K562 (cell line): Measurements from ENCODE around the gene RHBDD1. TPM values are rescaled to one million over a fixed set of nuclear protein-coding genes. Genes with fewer than 3 reads are reported as not detected.

ENCODE experiments used
- E2F4 ChIP-seq: sonication (generic); formaldehyde crosslinking; IDR thresholded peaks from 2 replicates; pipeline ENCODE4 v1.8.0; 2022; ENCODE audit warnings: mild to moderate bottlenecking, low read depth, missing genetic modification reagents
- GTF2A2 ChIP-seq: IDR thresholded peaks from 2 replicates; pipeline ENCODE4 v1.6.1; 2016; ENCODE audit warnings: mild to moderate bottlenecking, missing genetic modification characterization, missing compliant biosample characterization
- SIN3A ChIP-seq, 2 experiments: fragments of 150-350 bp in 1 of 2; IDR thresholded peaks; 2 replicates each; pipeline ENCODE4 v1.6.1; 2011 to 2016; ENCODE audit warnings: borderline replicate concordance in 2 of 2, low read depth in 2 of 2, low read length in 2 of 2, mild to moderate bottlenecking in 2 of 2, moderate library complexity in 2 of 2; ENCODE audit not compliant: control insufficient read depth in 1 of 2
- WHSC1 ChIP-seq: IDR thresholded peaks from one replicate; pipeline ENCODE4 v1.6.1; 2012; ENCODE audit warnings: low read length, control low read depth, inconsistent platforms
- ZNF280A ChIP-seq: fragments of 450-650 bp; IDR thresholded peaks from 2 replicates; pipeline ENCODE4 v1.6.1; 2018; ENCODE audit warnings: mild to moderate bottlenecking, low read depth; ENCODE audit not compliant: partially characterized antibody
- polyA plus RNA-seq, 8 experiments: library from polyadenylated mRNA; depleted of rRNA in 4 of 8; stranded (reverse) in 5 of 8; unstranded in 3 of 8; fragments of >200 nt; fragmentation: Nextera tagmentation in 2 of 8; fragmentation: Illumina TruSeq in 1 of 8; extraction: Ambion mirVana in 2 of 8; extraction: Trizol in 1 of 8; gene quantifications; 2 replicates each; pipeline versions ENCODE4 v1.2.1 to v1.2.3, GENCODE V29; 2011 to 2014; ENCODE audit warnings: inconsistent platforms in 1 of 8, missing spikeins in 1 of 8
- total RNA-seq, 7 experiments: library from RNA; depleted of rRNA in 6 of 7; stranded (reverse); fragments of >200 nt in 6 of 7; fragmentation: Illumina TruSeq in 2 of 7; extraction: Trizol in 2 of 7; gene quantifications; 2 replicates each; pipeline versions ENCODE4 v1.2.1 to v1.2.3, GENCODE V29; 2011 to 2021; ENCODE audit warnings: low replicate concordance in 1 of 7
- TF ChIP-seq, protein P1 (sequence below): fragments of 250-450 bp; sonication (Bioruptor Pico); IDR thresholded peaks from 2 replicates; pipeline ENCODE4 v1.5.0; 2021; ENCODE audit warnings: mild to moderate bottlenecking, moderate library complexity

The RHBDD1 gene
- total and polyA plus RNA-seq, 9 of the 15 experiments (the other 6 are each of a cell fraction or from before 2014, with no cell fraction given) = 4.8 to 34.8 (median 15.6) TPM

DNA sequence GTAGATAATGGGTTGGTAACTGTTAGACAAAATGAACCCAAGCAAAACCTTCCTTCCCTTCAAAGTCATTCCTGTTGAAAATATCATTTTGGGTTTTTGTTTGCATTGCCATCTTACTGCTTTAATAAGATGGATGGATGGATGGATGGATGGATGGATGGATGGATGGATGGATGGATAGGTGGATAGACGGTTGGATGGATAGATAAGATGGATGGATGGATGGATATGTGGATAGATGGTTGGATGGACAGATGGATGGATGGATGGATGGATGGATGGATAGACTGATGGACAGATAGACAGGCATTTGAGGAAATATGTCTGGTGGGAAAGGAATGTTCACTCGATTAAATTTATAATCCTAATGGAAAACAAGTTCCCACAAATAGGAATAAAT is 194.9 kb downstream of the RHBDD1 start (continued):
- TF ChIP-seq, protein P1, sequence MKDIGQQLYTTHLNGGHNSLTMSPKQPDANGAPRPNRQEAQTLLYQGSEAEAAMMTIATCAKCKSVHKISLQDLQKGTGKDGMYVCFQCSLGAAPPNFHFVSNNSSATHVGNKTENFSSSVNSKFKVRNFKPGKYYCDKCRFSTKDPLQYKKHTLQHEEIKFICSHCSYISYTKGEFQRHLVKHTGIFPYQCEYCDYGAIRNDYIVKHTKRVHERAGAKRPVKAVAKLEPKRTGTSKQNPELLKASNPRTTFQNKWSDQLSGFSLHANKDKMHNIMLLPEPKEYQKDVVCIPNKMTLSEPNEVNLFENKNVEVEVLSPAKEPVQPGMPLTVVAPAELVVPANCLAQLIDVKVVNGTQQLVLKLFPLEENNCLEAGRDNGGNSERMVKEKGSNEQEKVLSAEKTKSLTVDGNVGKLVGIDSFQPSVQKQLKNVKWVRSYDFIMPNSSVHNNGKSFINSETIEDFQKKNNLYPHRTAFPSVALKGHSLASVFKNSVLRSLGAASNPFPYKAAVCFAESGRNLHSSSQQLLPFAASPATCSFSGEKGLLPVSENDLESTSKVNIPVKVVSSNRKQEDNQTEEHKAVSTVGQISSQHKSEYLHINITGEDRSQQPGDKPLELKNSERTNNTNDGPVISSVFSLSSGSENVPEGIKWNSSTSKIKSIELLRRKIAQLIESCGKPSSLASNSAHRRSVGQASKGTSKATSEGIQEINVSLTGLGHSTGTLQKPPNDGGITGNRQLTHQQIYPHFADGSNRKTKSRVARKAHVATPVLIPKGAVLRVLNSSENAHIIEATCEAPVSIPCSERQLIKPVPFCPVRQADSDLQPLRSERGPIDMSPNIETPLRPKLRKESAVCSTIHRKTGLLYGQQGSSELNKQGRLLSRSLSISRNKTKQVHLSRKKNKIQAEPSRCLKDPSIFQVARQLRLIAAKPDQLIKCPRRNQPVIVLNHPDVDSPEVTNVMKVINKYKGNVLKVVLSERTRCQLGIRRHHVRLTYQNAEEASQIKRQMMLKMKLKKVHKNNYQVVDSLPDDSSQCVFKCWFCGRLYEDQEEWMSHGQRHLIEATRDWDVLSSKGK (CRISPR knock-in tag) = no peak
- TF ChIP-seq GTF2A2 (tag) (no peak), WHSC1 (no peak), E2F4 (CRISPR knock-in tag) (no peak), ZNF280A (no peak), SIN3A (IDR thresholded peaks at IDR 0.05; ENCODE audit: borderline replicate concordance in 2 of 2, control insufficient read depth in 1 of 2, low read depth in 2 of 2, low read length in 2 of 2) (no peak)
